ENCODE measurements around the gene KRT28. TPM values are rescaled to one million over a fixed set of nuclear protein-coding genes. Genes with fewer than 3 reads are reported as not detected.

The KRT28 gene
- total RNA-seq, 1 donor from 2014 or later: not detected

DNA sequence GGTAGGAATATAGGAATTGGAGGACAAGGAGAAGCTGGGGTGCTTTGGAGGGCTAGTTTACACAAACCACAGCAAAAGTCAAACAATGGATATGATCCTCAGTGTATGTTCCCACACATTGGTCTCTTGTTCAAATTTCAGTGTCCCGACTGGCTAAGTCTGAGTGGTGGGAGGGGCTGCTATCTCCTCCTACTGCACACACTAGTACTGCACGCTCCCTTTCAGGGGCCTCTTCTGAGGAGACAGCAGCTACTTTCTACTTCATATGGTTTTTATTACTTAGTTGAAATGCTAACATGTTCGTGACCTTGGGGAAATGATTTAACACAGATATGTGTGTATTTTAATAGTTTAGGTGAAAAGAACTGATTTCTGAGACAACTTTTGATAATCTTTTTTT lies 41.5 kb upstream of the KRT28 start:
- no peak for ATAC-seq
- Histone ChIP-seq H3K36me3 (no peaks in the 10 kb centered on the region), H3K9me3 (no peaks in the 10 kb centered on the region), H3K27me3 (no peaks in the 10 kb centered on the region), H3K4me3 (no peak overlapping the region), H3K4me1 (no peaks in the 10 kb centered on the region), H3K27ac (no peak overlapping the region)
- DNase-seq: no peak
- TF ChIP-seq CTCF (IDR thresholded peaks at IDR 0.05): no peak
- intact Hi-C loops (cut with DNase I): no loop called here

DNA sequence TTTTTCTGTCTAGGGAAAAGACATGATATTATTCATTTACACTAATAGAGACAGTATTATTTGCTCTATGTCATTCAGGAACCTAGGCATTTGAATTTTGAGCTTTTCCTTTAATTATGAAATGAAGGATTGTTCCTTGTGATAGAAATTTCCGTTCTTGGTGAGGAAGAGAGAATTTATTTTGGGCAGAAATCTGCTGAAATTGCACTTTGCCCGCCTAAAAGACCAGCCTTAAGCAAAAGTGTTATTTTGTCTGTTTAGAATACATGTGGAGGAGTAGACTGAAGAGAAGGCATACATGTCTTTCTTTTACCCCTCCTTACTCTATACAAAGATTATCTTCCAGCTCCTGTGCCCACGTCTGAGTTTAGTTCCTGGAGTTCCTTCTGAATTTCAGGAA lies 39.4 kb upstream of the KRT28 start:
- H3K4me1 ChIP-seq: no peaks in the 10 kb centered on the region
- no peak for DNase-seq
- no peak for ATAC-seq
- no peak overlapping the region for H3K27ac ChIP-seq
- H3K27me3 ChIP-seq: no peaks in the 10 kb centered on the region
- intact Hi-C loops (cut with DNase I): no loop called here
- no peak for TF ChIP-seq CTCF (IDR thresholded peaks at IDR 0.05)
- no peaks in the 10 kb centered on the region for H3K36me3 ChIP-seq
- no peak overlapping the region for H3K4me3 ChIP-seq
- H3K9me3 ChIP-seq: no peaks in the 10 kb centered on the region

- no peak for ATAC-seq
- no peak for TF ChIP-seq CTCF (IDR thresholded peaks at IDR 0.05)
- intact Hi-C loops (cut with DNase I): no loop called here
- H3K4me1 ChIP-seq: no peaks in the 10 kb centered on the region
- no peak overlapping the region for H3K27ac ChIP-seq
- H3K4me3 ChIP-seq: no peak overlapping the region
- H3K36me3 ChIP-seq: no peaks in the 10 kb centered on the region
- DNase-seq: no peak
- H3K27me3 ChIP-seq: no peaks in the 10 kb centered on the region
- no peaks in the 10 kb centered on the region for H3K9me3 ChIP-seq
Observed at GRCh38 chr17:40836020-40836419, 36.3 kb upstream of the KRT28 start.

- TF ChIP-seq CTCF (IDR thresholded peaks at IDR 0.05): no peak
Observed at GRCh38 chr17:40833882-40834281, 34.1 kb upstream of the KRT28 start.

GRCh38 chr17:40832840-40833239 lies 33.1 kb upstream of the KRT28 start:
- DNase-seq: no peak
- no peaks in the 10 kb centered on the region for H3K9me3 ChIP-seq
- ATAC-seq: no peak
- intact Hi-C loops (cut with DNase I): no loop called here
- no peak overlapping the region for H3K27ac ChIP-seq
- no peak for TF ChIP-seq CTCF (IDR thresholded peaks at IDR 0.05)
- H3K36me3 ChIP-seq: no peaks in the 10 kb centered on the region
- no peaks in the 10 kb centered on the region for H3K4me1 ChIP-seq
- H3K4me3 ChIP-seq: no peak overlapping the region
- no peaks in the 10 kb centered on the region for H3K27me3 ChIP-seq

More at GRCh38 chr17:40833882-40834281, 34.1 kb upstream of the KRT28 start:
- H3K4me1 ChIP-seq: no peaks in the 10 kb centered on the region
- no peak overlapping the region for H3K4me3 ChIP-seq
- H3K36me3 ChIP-seq: no peaks in the 10 kb centered on the region
- intact Hi-C loops (cut with DNase I): no loop called here
- DNase-seq (no peak), ATAC-seq (no peak)
- H3K9me3 ChIP-seq: no peaks in the 10 kb centered on the region
- no peaks in the 10 kb centered on the region for H3K27me3 ChIP-seq
- no peak overlapping the region for H3K27ac ChIP-seq

DNA sequence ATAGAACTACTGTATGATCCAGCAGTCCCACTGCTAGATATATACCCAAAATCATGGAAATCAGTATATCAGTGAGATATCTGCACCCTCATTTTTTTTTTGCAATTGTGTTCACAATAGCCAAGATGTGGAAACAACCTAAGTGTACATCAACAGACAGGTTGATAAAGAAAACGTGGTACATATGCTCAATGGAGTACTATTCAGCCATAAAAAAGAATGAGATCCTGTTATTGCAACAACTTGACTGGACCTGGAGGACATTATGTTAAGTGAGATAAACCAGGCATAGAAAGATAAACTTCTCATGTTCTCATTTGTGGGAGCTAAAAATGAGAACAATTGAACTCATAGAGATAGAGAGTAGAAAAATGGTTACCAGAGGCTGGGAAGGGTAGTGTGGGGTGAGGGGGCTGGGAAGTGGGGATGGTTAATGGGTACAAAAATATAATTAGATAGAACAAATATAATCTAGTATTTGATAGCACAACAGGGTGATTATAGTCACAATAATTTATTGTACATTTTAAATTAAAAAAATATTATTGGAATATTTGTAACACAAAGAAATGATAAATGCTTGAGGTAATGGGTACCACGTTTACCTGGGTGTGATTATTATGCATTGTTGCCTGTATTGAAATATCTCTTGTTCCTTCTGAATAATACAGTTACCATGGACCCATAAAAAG lies 30.5 kb upstream of the KRT28 start:
- TF ChIP-seq CTCF (IDR thresholded peaks at IDR 0.05): no peak
- Histone ChIP-seq H3K9me3 (no peaks in the 10 kb centered on the region), H3K4me1 (no peaks in the 10 kb centered on the region), H3K27ac (no peak overlapping the region), H3K4me3 (no peak overlapping the region), H3K27me3 (no peaks in the 10 kb centered on the region), H3K36me3 (no peaks in the 10 kb centered on the region)
- no peak for DNase-seq
- ATAC-seq: no peak
- intact Hi-C loops (cut with DNase I): no loop called here
